HL-60 (cell line): Measurements from ENCODE around the gene CHTF18.

Experiments
- DNase-seq, 2 experiments: peaks; one replicate each; pipeline ENCODE4 v3.0.0-alpha.2; 2010 to 2020; ENCODE audit warnings: low read depth in 1 of 2, low spot score in 1 of 2
- H3K27ac ChIP-seq: fragments of 250-450 bp; sonication (Bioruptor Pico); replicated peaks from 2 replicates; pipeline ENCODE4 v1.5.1; 2020; ENCODE audit warnings: mild to moderate bottlenecking, moderate library complexity
- H3K27me3 ChIP-seq: fragments of 250-450 bp; sonication (Bioruptor Pico); 2 replicates; pipeline ENCODE4 v1.5.1; 2021; ENCODE audit warnings: mild to moderate bottlenecking, moderate library complexity; ENCODE audit not compliant: insufficient read depth, poor library complexity, severe bottlenecking
- H3K4me3 ChIP-seq: replicated peaks from 2 replicates; pipeline ENCODE4 v1.5.1; 2011; ENCODE audit warnings: mild to moderate bottlenecking, control low read depth, low read length; ENCODE audit not compliant: insufficient read depth
- CTCF ChIP-seq: IDR thresholded peaks from one replicate; pipeline ENCODE4 v1.5.1; 2011; ENCODE audit warnings: low read length, control low read depth, inconsistent platforms; ENCODE audit not compliant: insufficient read depth
- GABPA ChIP-seq: IDR thresholded peaks from 2 replicates; pipeline ENCODE4 v1.6.1; 2012; ENCODE audit warnings: low read depth
- POLR2AphosphoS5 ChIP-seq: IDR thresholded peaks from 2 replicates; pipeline ENCODE4 v1.6.1; 2012; ENCODE audit warnings: low read depth
- REST ChIP-seq: IDR thresholded peaks from 2 replicates; pipeline ENCODE4 v1.6.1; 2012; ENCODE audit warnings: low read depth; ENCODE audit not compliant: insufficient replicate concordance
- SPI1 ChIP-seq: IDR thresholded peaks from 2 replicates; pipeline ENCODE4 v1.6.1; 2012; ENCODE audit warnings: low read depth, mild to moderate bottlenecking, borderline replicate concordance

The CHTF18 gene

GRCh38 chr16:785563-786535, 2.6 kb upstream of the CHTF18 start:
- Histone ChIP-seq H3K4me3 (no peak overlapping the region), H3K27me3 (peaks cover 13% of the 10 kb centered on the region), H3K27ac (no peak overlapping the region)
- TF ChIP-seq CTCF (peak; percentile 38), SPI1 (no peak), POLR2AphosphoS5 (peak; percentile 56; the same call in 1 of the 2 replicates), REST (no peak), GABPA (no peak)
- peak in 1 of 2 experiments; percentile 63 for DNase-seq

GRCh38 chr16:787321-787966, 976 bp upstream of the CHTF18 start:
- peaks cover 7% of the 10 kb centered on the region for H3K27me3 ChIP-seq
- H3K4me3 ChIP-seq: peak overlapping the region; percentile 87
- H3K27ac ChIP-seq: peak overlapping the region; percentile 81
- DNase-seq: no peak
- TF ChIP-seq POLR2AphosphoS5 (no peak), CTCF (no peak), GABPA (no peak), REST (no peak), SPI1 (no peak)

GRCh38 chr16:787978-788398, 432 bp upstream of the CHTF18 start, which contains the start of gene RPUSD1:
Gene RPUSD1 (minus strand): TSS chr16:788381. CDS start chr16:787737, 644 bp downstream.
- H3K27ac ChIP-seq: peak within 1 kb of the TSS; percentile 84
- DNase-seq: peak in 1 of 2 experiments; percentile 25
- TF ChIP-seq SPI1 (no peak), CTCF (no peak), GABPA (no peak), REST (no peak), POLR2AphosphoS5 (no peak)
- H3K4me3 ChIP-seq: peak within 1 kb of the TSS; percentile 98
- peaks cover 3% of the 10 kb centered on the region for H3K27me3 ChIP-seq
